ENCODE data around the gene SMIM43.
"Not testable (repeated sequence)": the region's sequence is repeated elsewhere in the genome, so short reads cannot be mapped to it uniquely, and the experiment has no call there.

Gene SMIM43

DNA sequence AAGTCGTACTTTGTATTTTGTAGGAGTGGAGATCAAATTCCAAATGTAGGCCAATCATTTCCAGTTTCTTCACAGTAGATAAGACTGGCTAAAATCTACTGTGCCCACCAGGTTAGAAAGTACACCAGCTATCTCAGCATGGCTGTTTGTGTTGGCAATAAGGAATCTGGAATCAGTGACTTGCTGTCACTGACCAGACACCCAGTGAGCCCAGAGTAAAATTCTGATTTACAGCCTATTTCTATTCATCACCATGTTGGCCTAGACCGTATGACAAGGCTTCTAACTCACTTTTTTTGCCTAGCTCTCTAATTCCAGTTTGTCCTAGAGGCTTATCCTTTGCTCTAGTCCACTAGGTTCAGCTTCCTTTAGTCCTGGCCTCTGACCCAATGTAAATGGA lies 25.4 kb downstream of the SMIM43 start:
- H3K27ac ChIP-seq (ENCODE audit: low read depth in 2 of 2, low read length in 2 of 2): no peak overlapping the region
- no peaks in the 10 kb centered on the region for H3K4me1 ChIP-seq (ENCODE audit: control insufficient read depth in 2 of 2, insufficient read depth in 2 of 2, low read length in 2 of 2)
- no peaks in the 10 kb centered on the region for H3K27me3 ChIP-seq (ENCODE audit: control insufficient read depth in 2 of 2, insufficient read depth in 2 of 2, low read length in 2 of 2)
- H3K36me3 ChIP-seq (ENCODE audit: control insufficient read depth in 2 of 2, insufficient read depth in 2 of 2, low read length in 2 of 2): no peaks in the 10 kb centered on the region
- no peak overlapping the region for H3K9ac ChIP-seq (ENCODE audit: low read depth in 1 of 2, low read length in 2 of 2)
- H3K9me3 ChIP-seq (ENCODE audit: control insufficient read depth in 2 of 2, low read length in 2 of 2): no peaks in the 10 kb centered on the region
- no peak overlapping the region for H3K4me3 ChIP-seq (ENCODE audit: low read length in 2 of 2)

- H3K27ac ChIP-seq (ENCODE audit: low read depth in 2 of 2, low read length in 2 of 2): no peak overlapping the region
- no peak overlapping the region for H3K9ac ChIP-seq (ENCODE audit: low read depth in 1 of 2, low read length in 2 of 2)
- H3K9me3 ChIP-seq (ENCODE audit: control insufficient read depth in 2 of 2, low read length in 2 of 2): no peaks in the 10 kb centered on the region
- no peaks in the 10 kb centered on the region for H3K36me3 ChIP-seq (ENCODE audit: control insufficient read depth in 2 of 2, insufficient read depth in 2 of 2, low read length in 2 of 2)
- no peak overlapping the region for H3K4me3 ChIP-seq (ENCODE audit: low read length in 2 of 2)
- no peaks in the 10 kb centered on the region for H3K4me1 ChIP-seq (ENCODE audit: control insufficient read depth in 2 of 2, insufficient read depth in 2 of 2, low read length in 2 of 2)
- H3K27me3 ChIP-seq (ENCODE audit: control insufficient read depth in 2 of 2, insufficient read depth in 2 of 2, low read length in 2 of 2): no peaks in the 10 kb centered on the region
Observed at GRCh38 chr4:121738780-121739535, 26.0 kb downstream of the SMIM43 start.

- no peaks in the 10 kb centered on the region for H3K4me1 ChIP-seq (ENCODE audit: control insufficient read depth in 2 of 2, insufficient read depth in 2 of 2, low read length in 2 of 2)
- H3K27me3 ChIP-seq (ENCODE audit: control insufficient read depth in 2 of 2, insufficient read depth in 2 of 2, low read length in 2 of 2): no peaks in the 10 kb centered on the region
- no peak overlapping the region for H3K27ac ChIP-seq (ENCODE audit: low read depth in 2 of 2, low read length in 2 of 2)
- no peak overlapping the region for H3K9ac ChIP-seq (ENCODE audit: low read depth in 1 of 2, low read length in 2 of 2)
- no peaks in the 10 kb centered on the region for H3K36me3 ChIP-seq (ENCODE audit: control insufficient read depth in 2 of 2, insufficient read depth in 2 of 2, low read length in 2 of 2)
- H3K9me3 ChIP-seq (ENCODE audit: control insufficient read depth in 2 of 2, low read length in 2 of 2): no peaks in the 10 kb centered on the region
- H3K4me3 ChIP-seq (ENCODE audit: low read length in 2 of 2): no peak overlapping the region
Observed at GRCh38 chr4:121737846-121738554, 27.0 kb downstream of the SMIM43 start.

- H3K9ac ChIP-seq (ENCODE audit: low read depth in 1 of 2, low read length in 2 of 2): no peak overlapping the region
- H3K27ac ChIP-seq (ENCODE audit: low read depth in 2 of 2, low read length in 2 of 2): no peak overlapping the region
- no peaks in the 10 kb centered on the region for H3K36me3 ChIP-seq (ENCODE audit: control insufficient read depth in 2 of 2, insufficient read depth in 2 of 2, low read length in 2 of 2)
- H3K4me3 ChIP-seq (ENCODE audit: low read length in 2 of 2): no peak overlapping the region
- peaks cover 0 to 2% of the 10 kb centered on the region in 2 donors for H3K27me3 ChIP-seq (ENCODE audit: control insufficient read depth in 2 of 2, insufficient read depth in 2 of 2, low read length in 2 of 2)
- H3K9me3 ChIP-seq (ENCODE audit: control insufficient read depth in 2 of 2, low read length in 2 of 2): no peaks in the 10 kb centered on the region
- no peaks in the 10 kb centered on the region for H3K4me1 ChIP-seq (ENCODE audit: control insufficient read depth in 2 of 2, insufficient read depth in 2 of 2, low read length in 2 of 2)
Observed at GRCh38 chr4:121736735-121737351, 28.1 kb downstream of the SMIM43 start.

GRCh38 chr4:121734571-121734970 lies 30.4 kb downstream of the SMIM43 start:
- Histone ChIP-seq H3K9me3 (ENCODE audit: control insufficient read depth in 2 of 2, low read length in 2 of 2) (no peaks in the 10 kb centered on the region), H3K27me3 (ENCODE audit: control insufficient read depth in 2 of 2, insufficient read depth in 2 of 2, low read length in 2 of 2) (peaks cover 0 to 2% of the 10 kb centered on the region in 2 donors), H3K9ac (ENCODE audit: low read depth in 1 of 2, low read length in 2 of 2) (no peak overlapping the region), H3K36me3 (ENCODE audit: control insufficient read depth in 2 of 2, insufficient read depth in 2 of 2, low read length in 2 of 2) (no peaks in the 10 kb centered on the region), H3K27ac (ENCODE audit: low read depth in 2 of 2, low read length in 2 of 2) (no peak overlapping the region), H3K4me3 (ENCODE audit: low read length in 2 of 2) (no peak overlapping the region), H3K4me1 (ENCODE audit: control insufficient read depth in 2 of 2, insufficient read depth in 2 of 2, low read length in 2 of 2) (no peaks in the 10 kb centered on the region)

DNA sequence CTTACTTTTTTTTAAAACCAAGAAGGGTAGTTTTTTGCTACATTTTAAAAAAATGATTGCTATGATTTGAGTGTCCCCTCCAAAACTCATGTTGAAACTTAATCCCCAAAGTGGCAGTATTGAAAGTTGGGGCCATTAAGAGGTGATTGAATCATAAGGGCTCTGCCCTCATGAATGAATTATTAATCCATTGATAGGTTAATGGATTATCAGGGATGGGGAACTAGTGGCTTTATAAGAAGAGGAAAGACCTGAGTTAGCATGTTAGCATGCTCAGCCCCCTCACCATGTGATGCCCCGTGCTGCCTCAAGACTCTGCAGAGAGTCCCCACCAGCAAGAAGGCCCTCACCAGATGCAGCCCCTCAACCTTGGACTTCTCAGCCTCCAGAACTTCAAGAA lies 31.0 kb downstream of the SMIM43 start:
- H3K9ac ChIP-seq (ENCODE audit: low read depth in 1 of 2, low read length in 2 of 2): no peak overlapping the region
- peaks cover 0 to 2% of the 10 kb centered on the region in 2 donors for H3K27me3 ChIP-seq (ENCODE audit: control insufficient read depth in 2 of 2, insufficient read depth in 2 of 2, low read length in 2 of 2)
- no peak overlapping the region for H3K4me3 ChIP-seq (ENCODE audit: low read length in 2 of 2)
- H3K27ac ChIP-seq (ENCODE audit: low read depth in 2 of 2, low read length in 2 of 2): no peak overlapping the region
- no peaks in the 10 kb centered on the region for H3K4me1 ChIP-seq (ENCODE audit: control insufficient read depth in 2 of 2, insufficient read depth in 2 of 2, low read length in 2 of 2)
- no peaks in the 10 kb centered on the region for H3K9me3 ChIP-seq (ENCODE audit: control insufficient read depth in 2 of 2, low read length in 2 of 2)
- H3K36me3 ChIP-seq (ENCODE audit: control insufficient read depth in 2 of 2, insufficient read depth in 2 of 2, low read length in 2 of 2): no peaks in the 10 kb centered on the region

DNA sequence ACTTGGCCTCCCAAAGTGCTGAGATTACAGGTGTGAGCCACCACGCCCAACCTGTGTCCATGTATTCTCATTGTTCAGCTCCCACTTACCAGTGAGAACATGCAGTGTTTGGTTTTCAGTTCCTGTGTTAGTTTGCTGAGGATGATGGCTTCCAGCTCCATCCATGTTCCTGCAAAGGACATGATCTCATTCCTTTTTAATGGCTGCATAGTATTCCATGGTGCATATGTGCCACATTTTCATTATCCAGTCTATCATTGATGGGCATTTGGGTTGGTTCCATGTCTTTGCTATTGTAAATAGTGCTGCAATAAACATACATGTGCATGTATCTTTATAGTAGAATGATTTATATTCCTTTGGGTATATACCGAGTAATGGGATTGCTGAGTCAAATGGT lies 35.2 kb downstream of the SMIM43 start:
- H3K4me3 ChIP-seq (ENCODE audit: low read length in 2 of 2): not testable (repeated sequence)

GRCh38 chr4:121728798-121729226 lies 36.2 kb downstream of the SMIM43 start:
- H3K4me1 ChIP-seq (ENCODE audit: control insufficient read depth in 2 of 2, insufficient read depth in 2 of 2, low read length in 2 of 2): no peaks in the 10 kb centered on the region
- no peak overlapping the region for H3K9ac ChIP-seq (ENCODE audit: low read depth in 1 of 2, low read length in 2 of 2)
- no peaks in the 10 kb centered on the region for H3K9me3 ChIP-seq (ENCODE audit: control insufficient read depth in 2 of 2, low read length in 2 of 2)
- no peak overlapping the region for H3K27ac ChIP-seq (ENCODE audit: low read depth in 2 of 2, low read length in 2 of 2)
- no peaks in the 10 kb centered on the region for H3K36me3 ChIP-seq (ENCODE audit: control insufficient read depth in 2 of 2, insufficient read depth in 2 of 2, low read length in 2 of 2)
- H3K27me3 ChIP-seq (ENCODE audit: control insufficient read depth in 2 of 2, insufficient read depth in 2 of 2, low read length in 2 of 2): peaks cover 0 to 2% of the 10 kb centered on the region in 2 donors
- H3K4me3 ChIP-seq (ENCODE audit: low read length in 2 of 2): no peak overlapping the region

More for the DNA sequence above, 35.2 kb downstream of the SMIM43 start:
- H3K9ac ChIP-seq (ENCODE audit: low read depth in 1 of 2, low read length in 2 of 2); H3K9me3 ChIP-seq (ENCODE audit: control insufficient read depth in 2 of 2, low read length in 2 of 2); H3K27ac ChIP-seq (ENCODE audit: low read depth in 2 of 2, low read length in 2 of 2); H3K4me1 ChIP-seq (ENCODE audit: control insufficient read depth in 2 of 2, insufficient read depth in 2 of 2, low read length in 2 of 2); H3K36me3 ChIP-seq (ENCODE audit: control insufficient read depth in 2 of 2, insufficient read depth in 2 of 2, low read length in 2 of 2); H3K27me3 ChIP-seq (ENCODE audit: control insufficient read depth in 2 of 2, insufficient read depth in 2 of 2, low read length in 2 of 2): not testable (repeated sequence)

DNA sequence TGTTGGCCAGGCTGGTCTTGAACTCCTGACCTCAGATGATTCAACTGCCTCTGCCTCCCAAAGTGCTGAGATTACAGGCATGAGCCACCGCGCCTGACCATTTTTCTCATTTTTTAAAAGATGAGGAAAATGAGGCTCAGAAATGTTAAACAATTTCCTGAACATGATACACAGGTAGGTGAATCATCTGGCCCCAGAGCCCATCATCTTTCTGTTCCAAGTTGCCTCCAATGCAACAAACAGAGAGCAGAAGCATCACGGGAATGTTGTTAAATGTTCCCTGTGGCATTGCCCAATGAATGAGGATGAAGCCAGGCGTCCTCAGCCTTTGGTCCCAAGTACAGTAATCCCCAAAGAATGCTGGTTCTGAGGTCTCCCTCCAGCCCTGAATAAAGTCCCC lies 36.9 kb downstream of the SMIM43 start:
- Histone ChIP-seq H3K9me3 (ENCODE audit: control insufficient read depth in 2 of 2, low read length in 2 of 2) (no peaks in the 10 kb centered on the region), H3K27ac (ENCODE audit: low read depth in 2 of 2, low read length in 2 of 2) (no peak overlapping the region), H3K36me3 (ENCODE audit: control insufficient read depth in 2 of 2, insufficient read depth in 2 of 2, low read length in 2 of 2) (no peaks in the 10 kb centered on the region), H3K4me3 (ENCODE audit: low read length in 2 of 2) (no peak overlapping the region), H3K27me3 (ENCODE audit: control insufficient read depth in 2 of 2, insufficient read depth in 2 of 2, low read length in 2 of 2) (peaks cover 0 to 2% of the 10 kb centered on the region in 2 donors), H3K9ac (ENCODE audit: low read depth in 1 of 2, low read length in 2 of 2) (no peak overlapping the region), H3K4me1 (ENCODE audit: control insufficient read depth in 2 of 2, insufficient read depth in 2 of 2, low read length in 2 of 2) (no peaks in the 10 kb centered on the region)

DNA sequence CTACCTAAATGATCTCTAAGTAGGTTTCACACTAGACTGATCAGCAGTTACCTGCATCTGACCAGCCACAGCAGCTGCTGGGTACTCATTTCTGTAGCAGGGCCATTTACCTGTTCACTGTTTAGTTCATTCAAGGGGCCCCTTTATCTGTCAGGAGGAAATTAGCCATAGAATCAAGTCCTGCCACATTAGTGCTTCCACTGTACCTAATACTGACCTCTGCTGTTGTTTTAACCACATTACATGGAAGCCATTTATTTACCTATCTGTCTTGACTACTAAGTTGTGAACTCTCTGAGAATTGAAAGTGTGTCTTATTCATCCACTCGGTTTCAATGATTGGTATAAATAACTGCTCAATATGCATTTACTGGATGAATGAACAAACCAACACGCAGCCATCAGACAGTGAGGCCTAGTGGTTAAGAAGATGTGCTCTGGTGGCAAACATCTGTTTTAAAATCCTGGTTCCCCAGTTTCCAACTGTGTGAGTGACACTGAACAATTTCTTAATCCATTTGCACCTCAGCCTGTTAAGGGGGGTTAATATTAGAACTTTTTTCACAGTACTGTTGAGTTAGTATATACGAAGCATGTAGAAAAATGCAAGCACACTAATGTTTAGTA lies 38.2 kb downstream of the SMIM43 start:
- H3K4me3 ChIP-seq (ENCODE audit: low read length in 2 of 2): no peak overlapping the region
- H3K27me3 ChIP-seq (ENCODE audit: control insufficient read depth in 2 of 2, insufficient read depth in 2 of 2, low read length in 2 of 2): no peaks in the 10 kb centered on the region
- H3K9me3 ChIP-seq (ENCODE audit: control insufficient read depth in 2 of 2, low read length in 2 of 2): no peaks in the 10 kb centered on the region
- no peaks in the 10 kb centered on the region for H3K4me1 ChIP-seq (ENCODE audit: control insufficient read depth in 2 of 2, insufficient read depth in 2 of 2, low read length in 2 of 2)
- no peak overlapping the region for H3K27ac ChIP-seq (ENCODE audit: low read depth in 2 of 2, low read length in 2 of 2)
- H3K36me3 ChIP-seq (ENCODE audit: control insufficient read depth in 2 of 2, insufficient read depth in 2 of 2, low read length in 2 of 2): no peaks in the 10 kb centered on the region
- H3K9ac ChIP-seq (ENCODE audit: low read depth in 1 of 2, low read length in 2 of 2): no peak overlapping the region
